Measurements from ENCODE around the gene ADAM8.

The ADAM8 gene

GRCh38 chr10:133281084-133281483 is 4.4 kb upstream of the ADAM8 start:
- no peak for DNase-seq

DNA sequence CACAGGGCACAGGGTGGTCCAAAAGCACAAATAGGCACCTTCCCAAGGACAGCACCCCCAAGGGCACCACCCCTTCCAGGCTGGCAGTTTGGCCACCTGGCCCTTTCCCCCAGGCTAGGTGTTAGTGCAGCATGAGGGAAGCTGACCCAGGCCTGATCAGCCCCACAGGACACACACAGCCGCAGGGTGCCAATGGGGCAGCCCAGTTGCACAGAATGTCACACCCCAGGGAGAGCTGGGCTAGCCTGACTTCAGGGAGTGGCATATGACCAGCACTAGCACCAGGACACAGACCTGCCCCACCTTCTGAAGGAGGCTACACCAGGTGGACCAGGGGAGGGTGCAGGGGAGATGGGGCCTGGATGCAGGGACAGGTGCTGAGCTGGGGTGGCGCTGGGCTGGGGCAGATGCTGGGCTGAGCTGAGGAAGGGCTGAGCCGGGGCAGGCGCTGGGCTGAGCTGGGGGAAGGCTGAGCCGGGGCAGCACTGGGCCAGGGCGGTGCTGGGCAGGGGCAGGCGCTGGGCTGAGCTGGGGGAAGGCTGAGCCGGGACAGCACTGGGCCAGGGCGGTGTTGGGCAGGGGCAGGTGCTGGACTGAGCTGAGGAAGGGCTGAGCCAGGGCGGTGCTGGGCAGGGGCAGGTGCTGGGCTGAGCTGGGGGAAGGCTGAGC is 3.9 kb upstream of the ADAM8 start:
- DNase-seq: no peak

- DNase-seq: no peak
Observed at GRCh38 chr10:133279326-133280226, 2.9 kb upstream of the ADAM8 start.

- DNase-seq: no peak
Observed at GRCh38 chr10:133278577-133279265, 2.1 kb upstream of the ADAM8 start.

DNA sequence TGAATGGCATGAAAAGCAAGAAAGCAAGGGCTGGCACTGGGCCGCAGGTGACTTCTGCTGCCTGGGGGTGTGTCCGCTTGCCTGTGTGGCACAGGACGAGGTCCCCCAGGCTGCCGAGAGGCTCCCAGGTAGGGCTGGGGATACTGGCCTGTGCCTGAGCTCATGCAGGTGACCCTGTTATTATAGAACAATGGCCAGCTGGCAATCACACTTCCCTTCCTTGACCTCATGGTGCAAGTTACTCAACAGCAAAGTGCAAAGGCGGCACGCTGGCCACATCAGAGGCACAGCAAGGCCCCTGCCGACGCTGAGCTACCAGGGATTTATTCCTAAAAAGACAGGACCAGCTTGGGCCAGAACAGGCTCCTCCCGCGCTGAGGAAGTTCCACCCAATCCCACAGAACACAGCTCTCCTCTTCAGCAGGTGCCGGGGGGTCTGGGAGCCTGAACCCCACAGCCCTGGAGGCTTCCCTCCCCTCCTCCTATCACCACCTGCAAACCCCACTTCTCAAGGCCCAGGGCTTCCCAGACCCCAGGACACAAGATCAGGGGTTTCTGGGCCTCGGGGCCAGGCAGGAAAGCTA is 1.4 kb upstream of the ADAM8 start:
- no peak for DNase-seq

GRCh38 chr10:133277277-133277992 is 767 bp upstream of the ADAM8 start:
- no peak for DNase-seq

- no peak for DNase-seq
Observed at GRCh38 chr10:133276100-133276434, 601 bp downstream of the ADAM8 start.

GRCh38 chr10:133275684-133276092 is 980 bp downstream of the ADAM8 start:
- no peak for DNase-seq

DNA sequence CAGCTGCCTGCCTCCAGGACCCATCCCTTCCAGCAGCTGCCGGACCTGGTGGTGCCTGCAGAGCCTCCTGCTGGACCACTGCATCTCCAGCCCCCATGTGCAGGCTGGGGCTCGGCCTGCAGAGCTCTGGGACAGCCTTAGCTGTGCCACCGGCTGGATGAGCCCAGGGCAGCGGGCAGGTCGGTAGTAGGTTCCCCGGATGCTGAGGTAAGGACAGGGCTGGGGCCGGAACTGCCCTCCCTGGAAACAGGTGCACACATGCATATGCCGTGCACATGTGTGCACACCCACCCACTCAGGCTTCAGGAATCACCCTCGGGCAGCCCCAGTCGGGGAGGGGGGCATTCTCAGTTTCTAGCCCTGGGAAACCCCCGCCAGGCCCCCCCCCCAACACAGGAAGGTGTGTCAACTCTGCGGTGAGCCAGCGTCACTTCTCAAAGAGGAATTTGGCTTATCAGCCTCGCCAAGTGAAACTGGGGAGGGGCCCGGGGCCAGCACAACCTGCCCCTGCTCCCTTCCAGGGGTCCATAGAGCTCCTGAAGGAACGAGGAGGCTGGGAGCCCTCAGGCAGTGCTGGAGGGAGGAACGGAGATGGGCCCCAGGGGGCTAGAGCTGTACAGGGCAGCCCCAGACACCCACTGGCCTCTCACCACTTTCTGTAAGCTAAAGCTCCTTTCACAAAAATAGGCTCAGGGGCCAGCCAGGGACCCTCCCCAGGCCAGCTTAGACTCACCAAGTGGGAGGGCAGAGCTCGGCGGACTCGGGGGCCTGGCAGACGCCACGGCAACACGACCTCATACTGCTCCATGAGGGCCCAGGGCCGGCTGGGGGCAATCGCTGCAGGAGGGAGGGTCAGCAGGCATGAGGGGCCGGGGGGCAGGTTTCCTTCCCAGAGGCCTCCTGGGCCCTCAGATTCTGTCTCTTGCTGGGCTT is 1.7 kb downstream of the ADAM8 start:
- DNase-seq: no peak

DNA sequence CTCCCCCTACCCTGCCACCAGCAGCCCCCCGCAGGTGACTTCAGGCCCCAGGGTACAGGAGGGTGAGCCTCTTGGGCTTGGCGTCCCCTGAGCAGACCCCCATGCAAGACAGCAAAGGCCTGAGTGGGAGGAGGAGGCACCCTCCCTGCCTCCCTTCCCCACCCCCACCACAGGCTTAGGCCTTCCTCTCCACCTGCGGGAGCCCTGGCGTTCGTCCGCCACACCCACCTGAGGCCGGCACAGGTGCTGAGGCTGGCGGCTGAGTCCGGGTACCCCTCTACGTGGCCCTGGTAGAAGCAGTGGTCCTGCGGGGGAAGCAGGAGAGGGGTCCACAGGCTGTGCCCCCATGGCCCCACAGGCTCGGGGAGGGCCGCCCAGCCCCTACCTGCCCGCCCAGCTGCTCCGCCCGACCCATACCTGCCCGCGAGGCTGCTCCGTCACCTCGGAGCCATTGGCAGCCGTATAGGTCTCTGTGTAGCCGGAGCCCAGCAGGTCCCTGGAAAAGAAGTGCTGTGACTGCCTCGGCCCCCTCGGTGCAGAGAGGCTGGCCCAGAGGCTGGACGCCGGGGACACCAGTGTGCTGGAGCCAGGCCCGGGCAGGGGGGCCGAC is 3.0 kb downstream of the ADAM8 start:
- DNase-seq: no peak

DNA sequence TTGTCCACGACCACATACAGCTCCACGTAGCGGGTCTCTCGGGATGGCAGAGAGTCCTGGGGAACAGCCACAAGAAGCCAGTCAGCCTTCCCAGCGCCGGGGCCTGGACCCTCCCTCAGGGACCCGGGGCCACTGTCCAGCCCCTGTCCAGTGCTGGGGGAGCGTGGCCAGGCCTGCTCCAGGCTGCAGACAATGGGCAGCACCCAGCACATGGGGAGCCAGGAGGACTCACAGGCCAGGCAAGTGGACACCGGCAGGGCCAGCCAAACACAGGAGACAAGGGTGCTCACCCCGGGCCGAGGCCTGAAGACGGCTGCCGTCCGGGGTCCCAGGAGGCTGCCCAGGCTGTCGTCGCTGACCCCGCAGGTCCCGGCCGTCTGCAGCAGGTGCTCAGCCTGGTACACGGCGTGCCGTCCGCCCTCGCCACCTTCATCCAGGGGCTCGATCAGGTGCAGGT is 3.7 kb downstream of the ADAM8 start:
- no peak for DNase-seq

GRCh38 chr10:133272301-133272963 is 4.2 kb downstream of the ADAM8 start:
- no peak for DNase-seq

GRCh38 chr10:133271521-133272300 is 5.0 kb downstream of the ADAM8 start:
- DNase-seq: no peak

GRCh38 chr10:133270773-133271297 is 5.8 kb downstream of the ADAM8 start:
- no peak for DNase-seq

DNA sequence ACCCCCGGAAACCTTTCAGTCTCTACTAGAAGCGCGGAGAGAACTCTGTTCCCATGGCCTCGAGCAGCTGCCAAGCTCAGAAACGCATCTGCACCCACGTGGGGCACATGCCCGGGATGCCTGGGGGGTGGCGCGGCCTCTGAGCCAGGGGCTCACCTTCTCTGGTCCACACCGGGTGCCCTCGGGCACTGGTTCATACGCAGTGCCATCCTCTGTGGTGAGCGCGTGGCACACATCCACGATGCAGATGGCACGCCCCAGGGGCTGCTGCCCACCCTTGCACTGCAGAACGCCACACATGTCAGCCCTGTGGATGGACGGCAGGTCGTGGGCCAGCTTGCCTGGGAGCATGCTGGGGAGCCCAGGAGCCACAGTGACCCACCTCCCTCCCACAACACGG is 6.5 kb downstream of the ADAM8 start:
- no peak for DNase-seq

DNA sequence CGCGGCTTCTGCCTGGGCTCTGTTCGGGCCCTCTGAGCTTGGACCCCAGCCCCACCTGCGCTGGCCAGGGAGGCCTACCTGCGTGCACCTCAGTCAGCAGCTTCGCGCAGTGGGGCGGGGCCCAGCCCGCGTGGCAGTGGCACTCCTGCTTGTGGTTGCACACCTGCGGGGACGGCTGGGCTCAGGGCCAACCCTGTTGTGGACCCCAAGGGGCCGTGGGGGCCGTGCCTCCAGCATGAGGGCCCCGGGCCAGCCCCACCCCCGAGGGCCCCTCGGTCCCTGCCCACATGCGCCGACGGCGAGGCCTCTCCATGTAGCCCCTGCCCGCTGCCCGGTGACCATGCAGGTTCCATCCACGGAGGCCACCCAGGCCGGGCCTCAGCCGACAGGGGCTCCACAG is 7.3 kb downstream of the ADAM8 start:
- DNase-seq: no peak

- DNase-seq: no peak
Observed at GRCh38 chr10:133268532-133268931, 8.1 kb downstream of the ADAM8 start.

DNA sequence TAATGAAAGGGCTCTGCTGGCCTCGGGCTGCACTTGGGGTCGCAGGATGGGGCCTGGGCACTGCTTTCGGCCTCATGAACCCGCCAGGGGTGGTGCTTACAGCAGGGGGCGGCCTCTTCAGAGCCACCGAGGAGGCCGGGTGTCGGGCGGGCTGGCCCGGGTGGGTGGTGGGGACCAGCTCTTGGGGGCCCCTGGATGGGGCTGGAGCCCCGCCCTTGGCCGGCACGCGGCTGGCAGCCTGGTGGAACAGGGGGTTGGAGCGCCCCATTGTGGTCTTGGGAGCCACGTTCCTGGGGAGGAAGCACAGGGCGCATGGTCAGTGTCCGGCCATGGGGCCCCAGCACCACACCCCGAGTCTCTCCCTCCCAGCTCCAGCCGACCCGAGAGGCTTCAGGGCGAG is 8.8 kb downstream of the ADAM8 start:
- no peak for DNase-seq

- no peak for DNase-seq
Observed at GRCh38 chr10:133267293-133267692, 9.4 kb downstream of the ADAM8 start.
